GM12873 (cell line): ENCODE data around the gene PDE4D.

ENCODE experiments used
- CTCF ChIP-seq: IDR thresholded peaks from 2 replicates; pipeline ENCODE4 v1.5.1; 2012; ENCODE audit warnings: low read depth, mild to moderate bottlenecking, moderate library complexity, low read length, control low read depth; ENCODE audit not compliant: insufficient read depth; ENCODE audit errors: missing control alignments

The PDE4D gene

GRCh38 chr5:58938563-58939424 is 954.7 kb downstream of the PDE4D start:
- no peak for TF ChIP-seq CTCF

GRCh38 chr5:58937031-58937681 is 956.4 kb downstream of the PDE4D start:
- TF ChIP-seq CTCF: no peak

- TF ChIP-seq CTCF: no peak
These were observed 958.9 kb downstream of the PDE4D start for GRCh38 chr5:58934629-58935097.

GRCh38 chr5:58933891-58934628 is 959.5 kb downstream of the PDE4D start:
- TF ChIP-seq CTCF: no peak

GRCh38 chr5:58932057-58932612 is 961.4 kb downstream of the PDE4D start:
- TF ChIP-seq CTCF: no peak

- TF ChIP-seq CTCF: no peak
These were observed 963.0 kb downstream of the PDE4D start for GRCh38 chr5:58930520-58930919.
